B cell (primary cell): ENCODE measurements around the gene PARP15. TPM values are rescaled to one million over a fixed set of nuclear protein-coding genes. Genes with fewer than 3 reads are reported as not detected.

Source experiments
- ATAC-seq: fragments of 200-7000 bp; cut with Tn5 transposase; one replicate; pipeline ENCODE4 v1.10.0; 2021; ENCODE audit warnings: low read depth, mild to moderate bottlenecking, moderate number of reproducible peaks, moderate library complexity
- CTCF ChIA-PET: fragments of 350-600 bp; sonication (Branson Sonifier 250); formaldehyde crosslinking; loops from one replicate; lab custom pipeline; 2021; ENCODE audit warnings: antibody characterized with exemption, inconsistent platforms; lab: Charles Lee
- POLR2A ChIA-PET: fragments of 350-600 bp; sonication (Branson Sonifier 250); formaldehyde crosslinking; loops from one replicate; lab custom pipeline; 2021; ENCODE audit warnings: antibody characterized with exemption; lab: Charles Lee
- DNase-seq: peaks from one replicate; pipeline ENCODE4 v3.0.0; 2013
- H2AFZ ChIP-seq: 2 replicates; pipeline ENCODE4 v1.6.1; 2012; ENCODE audit warnings: mild to moderate bottlenecking, low read depth, low read length; ENCODE audit not compliant: insufficient read depth, poor library complexity, severe bottlenecking
- H3K27ac ChIP-seq, 2 donors: 1 replicate in 1 of 2; 2 replicates in 1 of 2; pipeline ENCODE4 v1.5.1; 2012 to 2013; ENCODE audit warnings: low read length in 2 of 2, mild to moderate bottlenecking in 2 of 2, moderate library complexity in 1 of 2
- H3K27me3 ChIP-seq, 4 experiments: fragments of 200-600 bp in 1 of 4; sonication (generic) in 1 of 4; replicated peaks in 1 of 4; 1 replicate in 2 of 4; 2 replicates in 2 of 4; pipeline versions ENCODE4 v1.6.1 to v1.7.0; 2013 to 2016; ENCODE audit warnings: low read length in 3 of 4, mild to moderate bottlenecking in 2 of 4, mixed read lengths in 1 of 4, moderate library complexity in 1 of 4; ENCODE audit not compliant: insufficient read depth in 4 of 4, control insufficient read depth in 3 of 4; ENCODE audit errors: control extremely low read depth in 1 of 4
- H3K36me3 ChIP-seq, 2 experiments: replicated peaks in 1 of 2; 1 replicate in 1 of 2; 2 replicates in 1 of 2; pipeline versions ENCODE4 v1.6.1 to v1.7.1; 2013; ENCODE audit warnings: low read length in 1 of 2; ENCODE audit not compliant: insufficient read depth in 2 of 2, control insufficient read depth in 1 of 2; ENCODE audit errors: control extremely low read depth in 1 of 2, extremely low read depth in 1 of 2
- H3K4me1 ChIP-seq, 2 donors: fragments of 200-600 bp in 1 of 2; sonication (generic) in 1 of 2; 1 replicate in 1 of 2; 2 replicates in 1 of 2; pipeline versions ENCODE4 v1.5.1 to v1.6.1; 2013 to 2017; ENCODE audit warnings: low read length in 2 of 2; ENCODE audit not compliant: control insufficient read depth in 2 of 2, insufficient read depth in 2 of 2
- H3K4me2 ChIP-seq: replicated peaks from 2 replicates; pipeline ENCODE3; 2012; ENCODE audit warnings: mild to moderate bottlenecking, low read depth, low read length; ENCODE audit not compliant: poor library complexity, severe bottlenecking
- H3K4me3 ChIP-seq, 5 experiments: fragments of 200-600 bp in 1 of 5; sonication (generic) in 1 of 5; 1 replicate in 3 of 5; 2 replicates in 2 of 5; pipeline versions ENCODE4 v1.5.1 to v1.7.0; 2011 to 2016; ENCODE audit warnings: low read length in 4 of 5, mild to moderate bottlenecking in 4 of 5, low read depth in 2 of 5, control low read depth in 1 of 5, moderate library complexity in 1 of 5; ENCODE audit not compliant: insufficient read depth in 1 of 5; ENCODE audit errors: control extremely low read depth in 1 of 5, extremely low read depth in 1 of 5
- H3K79me2 ChIP-seq: fragments of 200-600 bp; sonication (generic); one replicate; pipeline ENCODE4 v1.6.0; 2016; ENCODE audit warnings: low read length; ENCODE audit not compliant: control insufficient read depth, insufficient read depth
- H3K9ac ChIP-seq: fragments of 200-600 bp; sonication (generic); 2 replicates; pipeline ENCODE4 v1.6.1; 2017; ENCODE audit warnings: mild to moderate bottlenecking, low read length, moderate library complexity
- H3K9me3 ChIP-seq, 3 donors: one replicate each; pipeline versions ENCODE4 v1.6.1 to v1.7.1; 2013; ENCODE audit warnings: low read length in 2 of 3; ENCODE audit not compliant: control insufficient read depth in 2 of 3, insufficient read depth in 1 of 3; ENCODE audit errors: control extremely low read depth in 1 of 3
- H4K20me1 ChIP-seq: 2 replicates; pipeline ENCODE4 v1.6.0; 2012; ENCODE audit warnings: mild to moderate bottlenecking, low read length; ENCODE audit not compliant: insufficient read depth, control insufficient read depth, poor library complexity, severe bottlenecking
- H3K27ac Mint-ChIP-seq: one replicate; pipeline ENCODE4 v1.8.0; 2021; ENCODE audit warnings: mixed read lengths
- H3K27me3 Mint-ChIP-seq: one replicate; pipeline ENCODE4 v1.8.0; 2021; ENCODE audit warnings: mixed read lengths
- H3K4me1 Mint-ChIP-seq: one replicate; pipeline ENCODE4 v1.8.0; 2021; ENCODE audit warnings: mixed read lengths
- H3K4me3 Mint-ChIP-seq: one replicate; pipeline ENCODE4 v1.8.0; 2021; ENCODE audit warnings: mixed read lengths
- H3K9me3 Mint-ChIP-seq: one replicate; pipeline ENCODE4 v1.8.0; 2022; ENCODE audit warnings: mixed read lengths; ENCODE audit not compliant: insufficient read depth
- EZH2 ChIP-seq: IDR thresholded peaks from 2 replicates; pipeline ENCODE4 v1.6.1; 2012; ENCODE audit warnings: borderline replicate concordance, low read depth, mild to moderate bottlenecking, moderate library complexity, low read length; ENCODE audit not compliant: insufficient read depth, poor library complexity, severe bottlenecking
- WGBS: methylation state at CpG from one replicate; pipeline ENCODE4 v1.1.5; 2013; ENCODE audit warnings: missing lambda C conversion rate; ENCODE audit not compliant: insufficient coverage; 5-methylcytosine and 5-hydroxymethylcytosine counted together
- intact Hi-C: fragments of 100-400 bp; cut with micrococcal nuclease; formaldehyde crosslinking; loops from one replicate; pipeline ENCODE4 v1.10.0; 2022
- polyA minus RNA-seq: library from RNA; depleted of rRNA, polyadenylated mRNA; stranded (reverse); fragments of >200 nt; gene quantifications from 2 replicates; pipeline ENCODE4 v1.2.3, GENCODE V29; 2012
- polyA plus RNA-seq: library from polyadenylated mRNA; depleted of rRNA; stranded (reverse); fragments of >200 nt; gene quantifications from 2 replicates; pipeline ENCODE4 v1.2.3, GENCODE V29; 2012
- total RNA-seq, 2 donors: library from RNA; stranded (reverse); fragments of 120-200 nt in 1 of 2; gene quantifications; 1 replicate in 1 of 2; 2 replicates in 1 of 2; pipeline versions ENCODE4 v1.2.3 to v1.2.4, GENCODE V29; 2013 to 2022
- TF ChIP-seq, protein P1 (sequence below): fragments of 200-600 bp; IDR thresholded peaks from one replicate; pipeline ENCODE4 v1.8.0; 2022; ENCODE audit warnings: antibody characterized with exemption, mild to moderate bottlenecking

Gene PARP15
- total RNA-seq: 172 and 182 TPM in 2 replicates
- total RNA-seq (2013): 130 TPM
- 307 and 489 TPM in 2 replicates for polyA plus RNA-seq
- 79.2 and 117 TPM in 2 replicates for polyA minus RNA-seq

GRCh38 chr3:122577409-122578031 is at the start of gene PARP15:
Gene PARP15 (plus strand): TSS chr3:122577650. CDS start chr3:122577668, 18 bp downstream.
- intact Hi-C loops: loop anchor here (2.0 to 5.0 kb wide), 2 partner anchors 63 to 575 kb away; partner anchors contain the start of gene KPNA1
- peak; percentile 68 for DNase-seq
- H3K4me2 ChIP-seq: peak within 1 kb of the TSS; percentile 79
- peak within 1 kb of the TSS; percentile 53 to 91 (median 88) for H3K4me3 ChIP-seq
- H3K9me3 ChIP-seq: peaks cover 3 to 15% (median 10%) of the 10 kb centered on the region in 3 donors
- Mint-ChIP-seq H3K4me3 (peak within 1 kb of the TSS; percentile 100), H3K9me3 (no peaks in the 10 kb centered on the region), H3K27me3 (no peaks in the 10 kb centered on the region), H3K4me1 (peaks cover 76% of the 10 kb centered on the region), H3K27ac (peak within 1 kb of the TSS; percentile 100)
- no peak for ATAC-seq
- TF ChIP-seq EZH2: no peak
- TF ChIP-seq, protein P1, sequence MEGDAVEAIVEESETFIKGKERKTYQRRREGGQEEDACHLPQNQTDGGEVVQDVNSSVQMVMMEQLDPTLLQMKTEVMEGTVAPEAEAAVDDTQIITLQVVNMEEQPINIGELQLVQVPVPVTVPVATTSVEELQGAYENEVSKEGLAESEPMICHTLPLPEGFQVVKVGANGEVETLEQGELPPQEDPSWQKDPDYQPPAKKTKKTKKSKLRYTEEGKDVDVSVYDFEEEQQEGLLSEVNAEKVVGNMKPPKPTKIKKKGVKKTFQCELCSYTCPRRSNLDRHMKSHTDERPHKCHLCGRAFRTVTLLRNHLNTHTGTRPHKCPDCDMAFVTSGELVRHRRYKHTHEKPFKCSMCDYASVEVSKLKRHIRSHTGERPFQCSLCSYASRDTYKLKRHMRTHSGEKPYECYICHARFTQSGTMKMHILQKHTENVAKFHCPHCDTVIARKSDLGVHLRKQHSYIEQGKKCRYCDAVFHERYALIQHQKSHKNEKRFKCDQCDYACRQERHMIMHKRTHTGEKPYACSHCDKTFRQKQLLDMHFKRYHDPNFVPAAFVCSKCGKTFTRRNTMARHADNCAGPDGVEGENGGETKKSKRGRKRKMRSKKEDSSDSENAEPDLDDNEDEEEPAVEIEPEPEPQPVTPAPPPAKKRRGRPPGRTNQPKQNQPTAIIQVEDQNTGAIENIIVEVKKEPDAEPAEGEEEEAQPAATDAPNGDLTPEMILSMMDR: no peak
- H3K27me3 ChIP-seq: no peaks in the 10 kb centered on the region
- H4K20me1 ChIP-seq: no peaks in the 10 kb centered on the region
- peak within 1 kb of the TSS; percentile 95 to 97 for H3K27ac ChIP-seq
- H2AFZ ChIP-seq: peak within 1 kb of the TSS; percentile 85
- peaks cover 4 to 15% of the 10 kb centered on the region in 2 experiments for H3K36me3 ChIP-seq
- WGBS: under 1% methylated on average over 36 of the region's 40 CpGs
- peaks cover 83% of the 10 kb centered on the region for H3K79me2 ChIP-seq
- CTCF ChIA-PET: interaction anchor here (1.1 to 5.9 kb wide), 4 partner anchors 10 to 102 kb away, joined by 3 to 34 read pairs (median 16); partner anchors contain the start of genes DTX3L, PARP14 and PARP9
- peaks cover 50 to 63% of the 10 kb centered on the region in 2 donors for H3K4me1 ChIP-seq
- POLR2A ChIA-PET: interaction anchor here (0.8 to 2.8 kb wide), 6 partner anchors 13 to 216 kb away, joined by 3 to 15 read pairs (median 4); partner anchors contain the start of genes DTX3L, HSPBAP1, PARP14 and PARP9
- peak within 1 kb of the TSS; percentile 96 for H3K9ac ChIP-seq

DNA sequence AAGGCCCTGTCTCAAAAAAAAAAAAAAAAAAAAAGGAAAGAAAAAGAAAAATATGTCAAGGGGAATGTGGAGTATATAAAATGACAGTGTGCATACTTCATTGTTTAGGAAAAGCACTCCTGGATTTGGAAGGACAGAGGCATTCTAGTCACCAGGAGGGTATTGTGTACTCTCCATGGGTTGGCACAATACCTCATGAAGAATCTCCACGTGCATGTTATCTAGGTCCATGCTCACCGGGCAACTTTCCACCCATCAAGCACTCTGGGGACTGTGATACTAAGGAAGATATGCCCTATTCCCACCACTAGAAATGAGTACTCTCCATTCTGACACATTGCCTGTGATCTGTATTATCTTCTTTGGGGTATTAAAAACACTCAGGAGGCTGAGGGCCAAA is 47.3 kb upstream of the PARP15 start:
- Histone ChIP-seq H3K9ac (no peak overlapping the region), H3K9me3 (no peaks in the 10 kb centered on the region), H3K4me2 (no peak overlapping the region), H3K4me1 (no peaks in the 10 kb centered on the region), H4K20me1 (no peaks in the 10 kb centered on the region), H2AFZ (no peak overlapping the region), H3K4me3 (no peak overlapping the region), H3K36me3 (peaks cover 24 to 62% of the 10 kb centered on the region in 2 experiments), H3K27ac (no peak overlapping the region), H3K27me3 (no peaks in the 10 kb centered on the region), H3K79me2 (no peaks in the 10 kb centered on the region)
- WGBS: no CpG with 5 or more reads among the region's 2 CpGs
- intact Hi-C loops: no loop called here
- Mint-ChIP-seq H3K27ac (no peak overlapping the region), H3K4me3 (no peak overlapping the region), H3K9me3 (no peaks in the 10 kb centered on the region), H3K27me3 (no peaks in the 10 kb centered on the region), H3K4me1 (no peaks in the 10 kb centered on the region)
- CTCF ChIA-PET: interaction anchor here (1.0 kb wide), 1 partner anchor 149 kb away, joined by 3 read pairs; no protein-coding TSS in a partner anchor
- DNase-seq (no peak), ATAC-seq (no peak)
- POLR2A ChIA-PET: no interaction called here
- TF ChIP-seq, protein P1: no peak
- TF ChIP-seq EZH2: no peak
